HG02884 (cell line): ENCODE data around the gene PTPRM.

Source experiments
- ATAC-seq: cut with Tn5 transposase; IDR thresholded peaks from one replicate; pipeline ENCODE4 v1.9.1; 2021; ENCODE audit warnings: mild to moderate bottlenecking, moderate library complexity; ENCODE audit not compliant: unreplicated experiment

Gene PTPRM

GRCh38 chr18:8296886-8297616 is 729.9 kb downstream of the PTPRM start:
- no peak for ATAC-seq

- ATAC-seq: no peak
Measured at GRCh38 chr18:8298186-8298585, 731.1 kb downstream of the PTPRM start.

- no peak for ATAC-seq
Measured at GRCh38 chr18:8299054-8299980, 732.2 kb downstream of the PTPRM start.

- ATAC-seq: no peak
Measured at GRCh38 chr18:8300751-8301410, 733.8 kb downstream of the PTPRM start.

DNA sequence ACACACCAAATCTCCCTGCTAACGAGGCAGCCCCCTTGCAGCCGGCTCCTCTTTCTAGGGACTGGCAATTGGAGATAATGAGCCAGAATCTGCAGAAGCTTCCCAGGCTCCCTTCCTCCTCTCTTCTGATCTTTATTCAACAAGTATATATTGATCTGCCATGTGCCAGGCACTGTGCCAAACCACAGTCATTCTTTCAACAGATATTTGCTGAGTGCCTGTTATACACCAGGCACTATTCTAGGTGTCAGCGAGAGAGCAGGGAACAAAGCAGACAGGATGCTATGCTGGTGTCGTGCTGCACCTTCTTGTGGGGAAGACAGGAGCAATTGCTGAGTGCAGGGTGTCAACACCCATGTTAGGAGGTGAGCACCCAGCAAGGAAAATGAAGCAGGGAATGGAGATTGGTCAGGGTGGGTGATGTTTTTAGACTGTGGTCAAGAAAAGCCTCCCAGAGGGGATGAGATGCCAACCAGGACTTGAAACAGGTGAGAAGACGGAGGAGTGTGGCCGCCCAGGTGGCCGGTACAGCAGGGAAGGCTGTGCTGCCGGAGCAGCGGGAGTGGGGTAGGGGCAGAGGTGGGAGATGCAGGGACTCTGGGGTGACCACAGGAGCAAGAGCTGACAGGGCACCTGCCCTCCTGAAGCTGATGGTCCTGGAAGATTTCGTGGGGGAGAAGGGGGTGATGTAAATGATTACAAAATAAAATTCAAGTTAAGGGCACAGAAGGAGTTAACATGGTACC is 734.5 kb downstream of the PTPRM start:
- no peak for ATAC-seq

GRCh38 chr18:8303151-8303755 is 736.1 kb downstream of the PTPRM start:
- no peak for ATAC-seq

DNA sequence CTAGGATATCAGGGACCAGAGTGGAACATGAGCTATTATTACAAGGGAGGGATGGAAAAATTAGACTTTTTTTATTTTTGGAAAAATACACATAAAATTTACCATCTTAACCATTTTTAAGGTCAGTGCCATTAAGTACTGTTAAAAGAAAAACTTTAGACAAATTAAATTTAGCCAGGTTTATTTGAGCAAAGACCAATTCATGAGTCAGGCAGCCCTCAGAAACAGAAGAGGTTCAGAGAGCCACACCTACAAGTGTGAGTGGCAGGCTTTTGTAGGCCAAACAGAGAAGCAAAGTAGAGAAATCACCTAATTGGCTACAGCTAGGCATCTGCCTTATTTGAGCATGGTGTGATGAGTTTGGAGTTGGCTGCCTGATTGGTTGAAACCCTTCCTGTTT is 740.8 kb downstream of the PTPRM start:
- no peak for ATAC-seq

DNA sequence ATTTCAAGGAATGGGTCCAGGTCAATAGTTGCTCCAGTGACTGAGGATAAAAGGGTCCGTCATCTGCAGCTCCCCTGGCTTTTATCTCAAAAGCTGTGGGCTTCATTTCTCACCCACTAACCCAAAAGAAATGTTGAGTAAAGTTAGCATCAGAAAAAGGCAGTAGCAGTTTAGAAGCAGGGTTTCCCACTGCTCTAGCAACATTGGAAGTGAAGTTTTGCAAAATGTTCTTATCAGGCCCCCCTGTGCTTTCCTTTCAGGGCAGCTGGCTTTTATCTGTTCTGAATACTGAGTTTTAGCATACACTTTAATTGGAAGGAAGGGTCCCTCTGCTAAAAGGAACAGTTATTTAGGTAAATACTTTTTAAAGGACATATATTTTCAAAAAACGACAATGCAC is 745.9 kb downstream of the PTPRM start:
- no peak for ATAC-seq

- ATAC-seq: no peak
Measured at GRCh38 chr18:8314124-8314523, 747.0 kb downstream of the PTPRM start.

DNA sequence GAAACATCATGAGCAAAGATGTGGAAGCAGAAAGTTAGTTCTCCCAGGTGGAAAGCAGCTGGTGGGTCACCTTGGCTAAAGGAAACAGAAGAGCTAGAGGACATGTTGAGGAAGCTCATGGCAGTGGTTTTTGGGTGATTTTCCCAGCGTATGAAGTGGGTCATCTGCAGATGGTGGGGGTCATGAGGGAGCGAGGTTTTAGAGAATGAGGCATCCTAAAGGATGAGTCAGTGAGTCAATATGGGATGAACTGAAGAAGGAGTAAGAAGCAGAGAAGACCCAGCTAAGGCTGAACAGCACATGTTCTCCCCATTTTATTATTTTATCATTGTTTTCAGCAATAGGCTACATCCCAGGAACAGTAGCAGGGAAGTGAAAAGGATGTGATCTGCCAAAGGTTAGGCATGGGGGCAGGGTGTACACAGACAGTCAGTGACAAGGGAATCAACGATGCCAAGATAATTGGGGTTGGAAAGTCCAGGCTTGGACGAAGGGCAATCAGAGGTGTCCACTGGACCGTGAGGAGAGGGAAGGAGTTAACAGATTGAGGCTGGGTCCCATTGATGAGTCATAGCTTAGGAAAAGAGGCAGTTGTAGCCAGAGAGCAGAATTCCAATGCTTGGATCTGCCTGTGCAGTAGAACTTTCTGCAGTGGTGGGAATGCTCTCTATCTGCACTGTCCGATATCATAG is 752.8 kb downstream of the PTPRM start:
- no peak for ATAC-seq

GRCh38 chr18:8322486-8322885 is 755.4 kb downstream of the PTPRM start:
- no peak for ATAC-seq

GRCh38 chr18:8324343-8325065 is 757.4 kb downstream of the PTPRM start:
- no peak for ATAC-seq

GRCh38 chr18:8326763-8327394 is 759.8 kb downstream of the PTPRM start:
- no peak for ATAC-seq

DNA sequence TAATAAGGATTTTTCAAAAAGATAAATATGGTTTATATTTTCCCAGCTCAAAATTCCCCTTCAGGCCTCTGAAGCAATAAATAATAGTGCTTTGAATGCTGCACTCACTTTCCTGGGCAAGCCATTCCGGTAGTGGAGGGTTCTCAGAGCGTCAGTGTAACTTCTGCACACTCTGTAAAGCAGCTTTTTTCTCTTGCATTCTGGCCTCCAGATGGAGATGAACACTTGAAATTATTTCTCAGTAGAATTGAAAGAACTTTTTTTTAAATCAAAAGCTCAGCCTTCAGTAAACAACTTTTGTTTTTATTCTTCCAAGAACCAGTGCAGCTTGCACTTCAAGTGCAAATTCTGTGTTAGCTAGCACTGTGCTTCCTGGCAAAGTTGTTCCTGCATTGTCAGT is 761.0 kb downstream of the PTPRM start:
- ATAC-seq: no peak

- no peak for ATAC-seq
Measured at GRCh38 chr18:8329186-8329771, 762.2 kb downstream of the PTPRM start.

DNA sequence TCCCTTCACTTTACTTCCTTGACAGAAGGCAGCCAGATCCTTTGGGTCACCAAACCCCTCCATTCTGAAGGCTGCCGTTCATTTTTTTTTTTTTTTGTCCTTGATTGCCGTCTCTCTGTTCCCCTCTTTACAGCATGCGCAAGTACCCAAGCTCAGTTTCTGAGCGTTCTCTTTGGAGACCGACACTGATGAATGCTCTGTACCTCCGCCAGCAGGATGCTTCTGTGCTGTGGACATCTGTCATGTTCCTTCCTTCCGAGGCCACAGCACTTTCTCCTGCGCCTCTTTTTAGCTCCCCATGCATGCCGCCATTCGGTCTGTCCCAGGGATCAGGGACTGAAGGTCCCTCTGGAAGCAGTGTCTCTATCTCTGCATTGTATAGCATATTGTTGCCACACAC is 763.5 kb downstream of the PTPRM start:
- no peak for ATAC-seq

DNA sequence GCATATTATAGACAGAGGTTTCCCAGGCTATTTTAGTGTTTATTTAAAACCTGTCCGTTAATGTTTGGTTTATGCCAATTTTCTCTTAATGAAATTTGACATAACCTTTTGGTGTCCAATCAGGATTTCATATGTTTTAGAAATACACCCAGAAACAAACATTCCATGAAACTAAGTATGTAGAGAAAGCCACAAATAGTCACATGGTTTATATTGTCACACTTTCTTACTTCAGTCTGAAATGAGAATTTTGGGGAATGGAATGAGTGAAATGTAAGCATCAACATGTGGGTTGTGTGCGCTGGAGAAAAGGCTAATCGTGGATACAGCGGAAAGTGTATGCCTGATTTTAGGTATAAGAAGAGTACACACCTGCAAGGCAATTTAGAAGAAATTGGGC is 765.2 kb downstream of the PTPRM start:
- ATAC-seq: no peak

DNA sequence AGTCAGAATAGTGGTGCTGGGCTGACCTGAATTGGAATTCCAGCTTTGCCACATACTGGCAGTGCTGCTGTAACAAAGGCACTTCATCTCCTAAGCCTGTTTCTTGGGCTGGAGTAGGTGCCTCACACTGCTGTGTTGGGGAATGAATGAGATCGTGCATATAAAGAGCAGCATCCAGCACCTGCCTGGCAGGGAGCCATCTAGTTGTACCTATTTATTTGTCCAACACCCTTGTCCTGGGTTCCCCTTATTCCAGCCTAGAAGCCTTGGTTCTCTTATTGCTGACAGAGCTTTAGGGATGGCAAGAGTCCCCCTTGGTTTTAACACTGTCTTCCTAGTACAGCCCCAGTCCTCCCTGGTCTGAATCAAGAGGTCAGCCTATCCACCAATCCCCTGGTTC is 766.8 kb downstream of the PTPRM start:
- ATAC-seq: no peak
